Astrocyte (in vitro differentiated cells and primary cell): Measurements from ENCODE around the gene TIPIN.

Source experiments
- CTCF ChIP-seq: IDR thresholded peaks from 2 replicates; pipeline ENCODE4 v1.5.1; 2011; ENCODE audit warnings: low read depth, mild to moderate bottlenecking, inconsistent platforms, low read length, moderate library complexity; ENCODE audit not compliant: insufficient read depth
- EZH2 ChIP-seq: IDR thresholded peaks from 2 replicates; pipeline ENCODE4 v1.6.1; 2012; ENCODE audit warnings: mild to moderate bottlenecking, low read length, inconsistent platforms; ENCODE audit not compliant: insufficient read depth

DNA sequence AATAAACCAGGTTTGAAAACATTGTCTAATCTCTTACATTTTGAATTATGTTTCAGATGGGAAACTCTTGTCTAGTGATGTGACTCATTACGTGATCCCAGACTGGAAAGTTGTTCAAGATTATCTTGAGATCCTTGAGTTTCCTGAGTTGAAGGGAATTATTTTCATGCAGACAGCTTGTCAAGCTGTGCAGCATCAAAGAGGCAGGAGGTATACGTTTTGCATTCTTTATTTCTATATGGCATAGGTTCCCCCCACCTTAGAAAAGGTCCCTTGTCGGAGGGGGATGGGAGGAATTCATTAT, 61.6 kb downstream of the TIPIN start:
- TF ChIP-seq CTCF (no peak), EZH2 (no peak)
